Testis (tissue), 2 donors: ENCODE results near the gene IL1RAPL1.

Source experiments
- POLR2A ChIP-seq: fragments of 450-650 bp; IDR thresholded peaks from one replicate; pipeline ENCODE4 v1.6.1; 2017; ENCODE audit warnings: antibody characterized with exemption, mild to moderate bottlenecking, moderate library complexity
- TF ChIP-seq, protein P1 (sequence below), 3 experiments: fragments of 450-650 bp in 2 of 3; fragments of 200-600 bp in 1 of 3; sonication (generic) in 1 of 3; IDR thresholded peaks; one replicate each; pipeline ENCODE4 v1.5.1; 2016 to 2019; ENCODE audit warnings: antibody characterized with exemption in 3 of 3, mild to moderate bottlenecking in 2 of 3, moderate library complexity in 1 of 3

GRCh38 chrX:29376584-29376983, 789.3 kb downstream of the IL1RAPL1 start:
- TF ChIP-seq, protein P1, sequence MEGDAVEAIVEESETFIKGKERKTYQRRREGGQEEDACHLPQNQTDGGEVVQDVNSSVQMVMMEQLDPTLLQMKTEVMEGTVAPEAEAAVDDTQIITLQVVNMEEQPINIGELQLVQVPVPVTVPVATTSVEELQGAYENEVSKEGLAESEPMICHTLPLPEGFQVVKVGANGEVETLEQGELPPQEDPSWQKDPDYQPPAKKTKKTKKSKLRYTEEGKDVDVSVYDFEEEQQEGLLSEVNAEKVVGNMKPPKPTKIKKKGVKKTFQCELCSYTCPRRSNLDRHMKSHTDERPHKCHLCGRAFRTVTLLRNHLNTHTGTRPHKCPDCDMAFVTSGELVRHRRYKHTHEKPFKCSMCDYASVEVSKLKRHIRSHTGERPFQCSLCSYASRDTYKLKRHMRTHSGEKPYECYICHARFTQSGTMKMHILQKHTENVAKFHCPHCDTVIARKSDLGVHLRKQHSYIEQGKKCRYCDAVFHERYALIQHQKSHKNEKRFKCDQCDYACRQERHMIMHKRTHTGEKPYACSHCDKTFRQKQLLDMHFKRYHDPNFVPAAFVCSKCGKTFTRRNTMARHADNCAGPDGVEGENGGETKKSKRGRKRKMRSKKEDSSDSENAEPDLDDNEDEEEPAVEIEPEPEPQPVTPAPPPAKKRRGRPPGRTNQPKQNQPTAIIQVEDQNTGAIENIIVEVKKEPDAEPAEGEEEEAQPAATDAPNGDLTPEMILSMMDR (IDR thresholded peaks at IDR 0.05) = no peak
- no peak for TF ChIP-seq POLR2A
